GM18951 (cell line): ENCODE measurements around the gene LGI4.

Experiments
- POLR2A ChIP-seq: IDR thresholded peaks from 4 replicates; pipeline ENCODE4 v1.6.1; 2011; ENCODE audit warnings: mild to moderate bottlenecking; ENCODE audit not compliant: insufficient read length, insufficient read depth; ENCODE audit errors: extremely low read depth
- in situ Hi-C: fragments of 300-500 bp; cut with MboI; formaldehyde crosslinking; loops from one replicate; pipeline ENCODE4 v1.12.0; 2022; ENCODE audit warnings: low sequenced_read_pairs, mixed read lengths, inconsistent platforms; ENCODE audit not compliant: unreplicated experiment

LGI4 gene

GRCh38 chr19:35118268-35119020 lies 16.4 kb downstream of the LGI4 start:
- in situ Hi-C loops, result no loop called here
- TF ChIP-seq POLR2A, result no peak

GRCh38 chr19:35117799-35118198 lies 17.1 kb downstream of the LGI4 start:
- in situ Hi-C loops, result no loop called here

GRCh38 chr19:35117116-35117515 lies 17.7 kb downstream of the LGI4 start:
- in situ Hi-C loops, result no loop called here
- TF ChIP-seq POLR2A, result no peak

More at GRCh38 chr19:35117799-35118198, 17.1 kb downstream of the LGI4 start:
- no peak for TF ChIP-seq POLR2A

- no peak for TF ChIP-seq POLR2A
- in situ Hi-C loops, result no loop called here
Measured at GRCh38 chr19:35116072-35116801, 18.6 kb downstream of the LGI4 start.

GRCh38 chr19:35115177-35115951 lies 19.5 kb downstream of the LGI4 start, which contains the start of gene FXYD3:
Gene FXYD3, plus strand, starts transcription at chr19:35115823. Its CDS starts 3,554 bp downstream, at chr19:35119377.
- TF ChIP-seq POLR2A, result no peak
- in situ Hi-C loops, result no loop called here

- in situ Hi-C loops, result no loop called here
- no peak for TF ChIP-seq POLR2A
Measured at GRCh38 chr19:35114353-35115176, 20.3 kb downstream of the LGI4 start.

- in situ Hi-C loops, result no loop called here
- TF ChIP-seq POLR2A, result no peak
Measured at GRCh38 chr19:35112995-35113688, 21.7 kb downstream of the LGI4 start.

- in situ Hi-C loops, result no loop called here
- no peak for TF ChIP-seq POLR2A
Measured at GRCh38 chr19:35110974-35111373, 23.9 kb downstream of the LGI4 start.

- in situ Hi-C loops, result no loop called here
- TF ChIP-seq POLR2A, result no peak
Measured at GRCh38 chr19:35109395-35110112, 25.3 kb downstream of the LGI4 start.

- no peak for TF ChIP-seq POLR2A
- in situ Hi-C loops, result no loop called here
Measured at GRCh38 chr19:35108730-35109129, 26.1 kb downstream of the LGI4 start.

- no peak for TF ChIP-seq POLR2A
- in situ Hi-C loops, result no loop called here
Measured at GRCh38 chr19:35107545-35107944, 27.3 kb downstream of the LGI4 start.
